Ovary (tissue), 3 donors: ENCODE measurements around the gene HEBP1.

Experiments used
- EP300 ChIP-seq: sonication (generic); formaldehyde crosslinking; IDR thresholded peaks from one replicate; pipeline ENCODE4 v1.6.1; 2017; ENCODE audit warnings: antibody characterized with exemption
- POLR2A ChIP-seq: fragments of 450-650 bp; IDR thresholded peaks from one replicate; pipeline ENCODE4 v1.6.1; 2017; ENCODE audit warnings: antibody characterized with exemption, mild to moderate bottlenecking, moderate library complexity
- TF ChIP-seq, protein P1 (sequence below), 3 donors: fragments of 450-650 bp in 2 of 3; fragments of 200-600 bp in 1 of 3; IDR thresholded peaks; one replicate each; pipeline versions ENCODE4 v1.5.1 to v1.8.0; 2016 to 2022; ENCODE audit warnings: antibody characterized with exemption in 3 of 3, mild to moderate bottlenecking in 1 of 3
- donor health status: DM: no; HTN: no; CAD: no.

DNA sequence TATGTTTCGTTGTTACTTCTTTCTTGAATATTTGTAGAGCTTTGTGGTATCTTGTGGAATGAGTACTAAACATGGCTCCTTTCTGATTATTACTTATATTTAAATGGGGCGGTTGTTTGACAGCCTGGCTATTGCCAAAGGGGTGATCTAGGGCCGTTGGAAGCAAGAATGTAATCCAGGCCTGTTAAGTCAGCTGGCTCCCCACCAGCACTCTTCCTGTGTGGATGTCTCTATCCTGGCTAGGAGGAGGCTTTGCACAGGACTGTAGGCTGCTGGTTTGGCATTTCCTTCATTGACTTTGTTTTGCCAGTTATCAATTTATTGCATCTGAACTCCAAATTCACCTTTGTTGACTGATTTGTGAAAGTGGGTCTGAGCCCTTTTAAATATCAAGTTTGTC, 49.8 kb upstream of the HEBP1 start:
- TF ChIP-seq, protein P1, sequence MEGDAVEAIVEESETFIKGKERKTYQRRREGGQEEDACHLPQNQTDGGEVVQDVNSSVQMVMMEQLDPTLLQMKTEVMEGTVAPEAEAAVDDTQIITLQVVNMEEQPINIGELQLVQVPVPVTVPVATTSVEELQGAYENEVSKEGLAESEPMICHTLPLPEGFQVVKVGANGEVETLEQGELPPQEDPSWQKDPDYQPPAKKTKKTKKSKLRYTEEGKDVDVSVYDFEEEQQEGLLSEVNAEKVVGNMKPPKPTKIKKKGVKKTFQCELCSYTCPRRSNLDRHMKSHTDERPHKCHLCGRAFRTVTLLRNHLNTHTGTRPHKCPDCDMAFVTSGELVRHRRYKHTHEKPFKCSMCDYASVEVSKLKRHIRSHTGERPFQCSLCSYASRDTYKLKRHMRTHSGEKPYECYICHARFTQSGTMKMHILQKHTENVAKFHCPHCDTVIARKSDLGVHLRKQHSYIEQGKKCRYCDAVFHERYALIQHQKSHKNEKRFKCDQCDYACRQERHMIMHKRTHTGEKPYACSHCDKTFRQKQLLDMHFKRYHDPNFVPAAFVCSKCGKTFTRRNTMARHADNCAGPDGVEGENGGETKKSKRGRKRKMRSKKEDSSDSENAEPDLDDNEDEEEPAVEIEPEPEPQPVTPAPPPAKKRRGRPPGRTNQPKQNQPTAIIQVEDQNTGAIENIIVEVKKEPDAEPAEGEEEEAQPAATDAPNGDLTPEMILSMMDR (IDR thresholded peaks at IDR 0.05) = no peak
- no peak for TF ChIP-seq POLR2A
- TF ChIP-seq EP300 = no peak
